ENCODE results near the gene ZBTB43. TPM values are rescaled to one million over a fixed set of nuclear protein-coding genes. Genes with fewer than 3 reads are reported as not detected.

ZBTB43 gene
- total RNA-seq, 1 donor, result 18.1 TPM

GRCh38 chr9:126788046-126788445 lies 16.8 kb upstream of the ZBTB43 start:
- no peak overlapping the region for H3K4me3 ChIP-seq (ENCODE audit: insufficient read depth, low read length)
- no peak overlapping the region for H3K27ac ChIP-seq (ENCODE audit: low read depth, low read length)
- no peaks in the 10 kb centered on the region for H3K36me3 ChIP-seq (ENCODE audit: insufficient read depth, low read length)
- no peak for TF ChIP-seq CTCF (IDR thresholded peaks at IDR 0.05; ENCODE audit: extremely low read depth, low read depth, low read length)
- peak; percentile 14 for DNase-seq (ENCODE audit: insufficient read length, low spot score, missing footprints)
- H4K20me1 ChIP-seq (ENCODE audit: insufficient read depth, low read length), result no peaks in the 10 kb centered on the region
- no peak overlapping the region for H3K4me2 ChIP-seq (ENCODE audit: insufficient read depth, low read length)
- H2AFZ ChIP-seq (ENCODE audit: low read length), result no peak overlapping the region
- H3K79me2 ChIP-seq (ENCODE audit: insufficient read depth, low read length), result no peaks in the 10 kb centered on the region
- H3K27me3 ChIP-seq (ENCODE audit: insufficient read depth, low read length), result peaks cover 8% of the 10 kb centered on the region
- no peaks in the 10 kb centered on the region for H3K9me3 ChIP-seq (ENCODE audit: low read depth, low read length)
- peaks cover 20% of the 10 kb centered on the region for H3K4me1 ChIP-seq (ENCODE audit: insufficient read depth, low read length)

GRCh38 chr9:126788634-126789349 lies 16.0 kb upstream of the ZBTB43 start:
- Histone ChIP-seq H3K4me2 (ENCODE audit: insufficient read depth, low read length) (no peak overlapping the region), H3K27ac (ENCODE audit: low read depth, low read length) (no peak overlapping the region), H3K4me3 (ENCODE audit: insufficient read depth, low read length) (no peak overlapping the region), H2AFZ (ENCODE audit: low read length) (no peak overlapping the region), H3K36me3 (ENCODE audit: insufficient read depth, low read length) (no peaks in the 10 kb centered on the region), H4K20me1 (ENCODE audit: insufficient read depth, low read length) (no peaks in the 10 kb centered on the region), H3K9me3 (ENCODE audit: low read depth, low read length) (no peaks in the 10 kb centered on the region), H3K27me3 (ENCODE audit: insufficient read depth, low read length) (peaks cover 6% of the 10 kb centered on the region), H3K4me1 (ENCODE audit: insufficient read depth, low read length) (peaks cover 21% of the 10 kb centered on the region), H3K79me2 (ENCODE audit: insufficient read depth, low read length) (no peaks in the 10 kb centered on the region)
- DNase-seq (ENCODE audit: insufficient read length, low spot score, missing footprints), result peak; percentile 58
- TF ChIP-seq CTCF (IDR thresholded peaks at IDR 0.05; ENCODE audit: extremely low read depth, low read depth, low read length), result no peak

- Histone ChIP-seq H4K20me1 (ENCODE audit: insufficient read depth, low read length) (no peaks in the 10 kb centered on the region), H2AFZ (ENCODE audit: low read length) (no peak overlapping the region), H3K79me2 (ENCODE audit: insufficient read depth, low read length) (no peaks in the 10 kb centered on the region), H3K4me2 (ENCODE audit: insufficient read depth, low read length) (no peak overlapping the region), H3K27me3 (ENCODE audit: insufficient read depth, low read length) (peaks cover 6% of the 10 kb centered on the region), H3K36me3 (ENCODE audit: insufficient read depth, low read length) (no peaks in the 10 kb centered on the region), H3K9me3 (ENCODE audit: low read depth, low read length) (no peaks in the 10 kb centered on the region), H3K27ac (ENCODE audit: low read depth, low read length) (no peak overlapping the region), H3K4me3 (ENCODE audit: insufficient read depth, low read length) (no peak overlapping the region), H3K4me1 (ENCODE audit: insufficient read depth, low read length) (peaks cover 26% of the 10 kb centered on the region)
- no peak for DNase-seq (ENCODE audit: insufficient read length, low spot score, missing footprints)
- TF ChIP-seq CTCF (IDR thresholded peaks at IDR 0.05; ENCODE audit: extremely low read depth, low read depth, low read length), result no peak
Measured at GRCh38 chr9:126790561-126790960, 14.3 kb upstream of the ZBTB43 start.

GRCh38 chr9:126791406-126792230 lies 13.2 kb upstream of the ZBTB43 start:
- peak overlapping the region; percentile 45 for H3K27ac ChIP-seq (ENCODE audit: low read depth, low read length)

More at GRCh38 chr9:126791406-126792230, 13.2 kb upstream of the ZBTB43 start:
- Histone ChIP-seq H3K79me2 (ENCODE audit: insufficient read depth, low read length) (no peaks in the 10 kb centered on the region), H3K36me3 (ENCODE audit: insufficient read depth, low read length) (no peaks in the 10 kb centered on the region), H3K9me3 (ENCODE audit: low read depth, low read length) (no peaks in the 10 kb centered on the region), H3K4me1 (ENCODE audit: insufficient read depth, low read length) (peaks cover 26% of the 10 kb centered on the region), H4K20me1 (ENCODE audit: insufficient read depth, low read length) (no peaks in the 10 kb centered on the region), H2AFZ (ENCODE audit: low read length) (peak overlapping the region; percentile 36), H3K27me3 (ENCODE audit: insufficient read depth, low read length) (peaks cover 3% of the 10 kb centered on the region), H3K4me2 (ENCODE audit: insufficient read depth, low read length) (no peak overlapping the region), H3K4me3 (ENCODE audit: insufficient read depth, low read length) (no peak overlapping the region)
- no peak for TF ChIP-seq CTCF (IDR thresholded peaks at IDR 0.05; ENCODE audit: extremely low read depth, low read depth, low read length)
- peak; percentile 94 for DNase-seq (ENCODE audit: insufficient read length, low spot score, missing footprints)

All from osteoblast (primary cell).